ENCODE measurements around the gene CCR7. TPM values are rescaled to one million over a fixed set of nuclear protein-coding genes. Genes with fewer than 3 reads are reported as not detected.

Gene CCR7
- total and polyA plus RNA-seq, 2 donors (not counting 1 experiment from before 2014, with no cell fraction given), result 116 to 481 TPM

GRCh38 chr17:40541873-40542557 lies 23.3 kb downstream of the CCR7 start:
- peak overlapping the region; percentile 34 for H2AFZ ChIP-seq (ENCODE audit: insufficient read depth, low read depth, low read length, poor library complexity, severe bottlenecking)

More at GRCh38 chr17:40541873-40542557, 23.3 kb downstream of the CCR7 start:
- Mint-ChIP-seq H3K27ac (peak overlapping the region; percentile 89), H3K27me3 (no peaks in the 10 kb centered on the region), H3K4me3 (peak overlapping the region; percentile 63), H3K4me1 (peaks cover 62% of the 10 kb centered on the region), H3K9me3 (ENCODE audit: insufficient read depth) (no peaks in the 10 kb centered on the region)
- ChIA-PET CTCF (interaction anchor here (1.0 to 15.0 kb wide), 5 partner anchors 8 to 77 kb away, joined by 3 to 329 read pairs (median 11); no protein-coding TSS in a partner anchor), POLR2A (interaction anchor here (1.5 kb wide), 1 partner anchor 8 kb away, joined by 4 read pairs; no protein-coding TSS in a partner anchor)
- peaks cover 40 to 60% of the 10 kb centered on the region in 2 donors for H3K4me1 ChIP-seq (ENCODE audit: control insufficient read depth in 2 of 2, insufficient read depth in 2 of 2, low read length in 2 of 2)
- no peak overlapping the region for H3K9ac ChIP-seq (ENCODE audit: low read length)
- no peaks in the 10 kb centered on the region for H3K79me2 ChIP-seq (ENCODE audit: control insufficient read depth, insufficient read depth, low read length)
- 93% methylated on average over 16 of the region's 18 CpGs for WGBS (ENCODE audit: insufficient coverage)
- DNase-seq (peak; percentile 19), ATAC-seq (ENCODE audit: low read depth) (no peak)
- H3K36me3 ChIP-seq (replicated peaks in 1 of 2; ENCODE audit: control extremely low read depth in 1 of 2, control insufficient read depth in 1 of 2, extremely low read depth in 1 of 2, insufficient read depth in 2 of 2, low read length in 1 of 2), result no peaks in the 10 kb centered on the region
- intact Hi-C loops (cut with micrococcal nuclease), result no loop called here
- H3K27ac ChIP-seq (ENCODE audit: low read length in 2 of 2), result peak overlapping the region in 1 of 2 donors; percentile 28
- no peaks in the 10 kb centered on the region for H3K27me3 ChIP-seq (replicated peaks in 1 of 4; ENCODE audit: control extremely low read depth in 1 of 4, control insufficient read depth in 3 of 4, insufficient read depth in 4 of 4, low read length in 3 of 4)
- H3K4me2 ChIP-seq (replicated peaks; ENCODE audit: low read depth, low read length, poor library complexity, severe bottlenecking), result peak overlapping the region; percentile 50
- H3K9me3 ChIP-seq (ENCODE audit: control extremely low read depth in 1 of 3, control insufficient read depth in 2 of 3, insufficient read depth in 1 of 3, low read length in 2 of 3), result no peaks in the 10 kb centered on the region
- TF ChIP-seq EZH2 (IDR thresholded peaks at IDR 0.05; ENCODE audit: borderline replicate concordance, insufficient read depth, low read depth, low read length, poor library complexity, severe bottlenecking) (no peak), CTCF (IDR thresholded peaks at IDR 0.05) (no peak)
- no peak overlapping the region for H3K4me3 ChIP-seq (ENCODE audit: control extremely low read depth in 1 of 5, extremely low read depth in 1 of 5, insufficient read depth in 1 of 5, low read depth in 2 of 5, low read length in 4 of 5)
- no peaks in the 10 kb centered on the region for H4K20me1 ChIP-seq (ENCODE audit: control insufficient read depth, insufficient read depth, low read length, poor library complexity, severe bottlenecking)
